NB4 (cell line): ENCODE data around the gene ACOT2.
A peak's percentile ranks its signal among the peaks of the same experiment; 100 is the strongest.
"Not testable (repeated sequence)": the region's sequence is repeated elsewhere in the genome, so short reads cannot be mapped to it uniquely, and the experiment has no call there.

Experiments used
- DNase-seq: peaks from one replicate; pipeline ENCODE4 v3.0.0; 2010; ENCODE audit warnings: low read depth
- H3K4me3 ChIP-seq: one replicate; pipeline ENCODE4 v1.5.1; 2011; ENCODE audit warnings: mild to moderate bottlenecking, low read depth, low read length, moderate library complexity
- CTCF ChIP-seq: IDR thresholded peaks from one replicate; pipeline ENCODE4 v1.5.1; 2012; ENCODE audit warnings: low read depth, low read length
- MAX ChIP-seq: IDR thresholded peaks from 2 replicates; pipeline ENCODE4 v1.6.1; 2011; ENCODE audit warnings: low read depth, low read length
- MYC ChIP-seq: IDR thresholded peaks from 2 replicates; pipeline ENCODE4 v1.6.1; 2011; ENCODE audit warnings: low read depth, low read length
- POLR2A ChIP-seq: IDR thresholded peaks from 2 replicates; pipeline ENCODE4 v1.6.1; 2011; ENCODE audit warnings: mild to moderate bottlenecking; ENCODE audit not compliant: insufficient read length; ENCODE audit errors: extremely low read depth

The ACOT2 gene

GRCh38 chr14:73588695-73589094 lies 19.7 kb downstream of the ACOT2 start:
- no peak overlapping the region for H3K4me3 ChIP-seq
- TF ChIP-seq MYC (no peak), POLR2A (no peak), MAX (no peak), CTCF (no peak)
- no peak for DNase-seq

- TF ChIP-seq MYC (no peak), MAX (no peak), CTCF (no peak), POLR2A (no peak)
- no peak for DNase-seq
- no peak overlapping the region for H3K4me3 ChIP-seq
Observed at GRCh38 chr14:73589116-73589515, 20.1 kb downstream of the ACOT2 start.

GRCh38 chr14:73590673-73591004 lies 21.6 kb downstream of the ACOT2 start:
- DNase-seq, result not testable (repeated sequence)

GRCh38 chr14:73591690-73592449 lies 22.9 kb downstream of the ACOT2 start, which contains the start of gene ACOT4:
TSS of gene ACOT4 (plus strand) at chr14:73591873. CDS start at chr14:73591960, 87 bp downstream.
- TF ChIP-seq POLR2A, result no peak
- TF ChIP-seq MAX, result no peak
- no peak for TF ChIP-seq MYC
- no peak for TF ChIP-seq CTCF
- no peak within 1 kb of the TSS for H3K4me3 ChIP-seq
- peak; percentile 29 for DNase-seq

More at GRCh38 chr14:73590673-73591004, 21.6 kb downstream of the ACOT2 start:
- not testable (repeated sequence) for H3K4me3 ChIP-seq

GRCh38 chr14:73594491-73594890 lies 25.5 kb downstream of the ACOT2 start:
- H3K4me3 ChIP-seq, result no peak overlapping the region
- TF ChIP-seq CTCF (no peak), MAX (no peak)
- no peak for DNase-seq

- DNase-seq, result no peak
- no peak for TF ChIP-seq MYC
- TF ChIP-seq MAX, result no peak
- TF ChIP-seq CTCF, result no peak
- no peak for TF ChIP-seq POLR2A
- no peak overlapping the region for H3K4me3 ChIP-seq
Observed at GRCh38 chr14:73599499-73599898, 30.5 kb downstream of the ACOT2 start.
